Activated CD8-positive, alpha-beta T cell treated with anti-CD3 and anti-CD28 coated beads for 36 hours (primary cell): ENCODE data around the gene XPC. TPM values are rescaled to one million over a fixed set of nuclear protein-coding genes. Genes with fewer than 3 reads are reported as not detected.

Experiments
- ATAC-seq: fragments of 200-7000 bp; cut with Tn5 transposase; one replicate; pipeline ENCODE4 v1.10.0; 2021; ENCODE audit warnings: mild to moderate bottlenecking, moderate library complexity
- CTCF ChIA-PET: fragments of 350-600 bp; sonication (Branson Sonifier 250); formaldehyde crosslinking; loops from one replicate; lab custom pipeline; 2021; ENCODE audit warnings: antibody characterized with exemption; lab: Charles Lee
- POLR2A ChIA-PET: fragments of 350-600 bp; sonication (Branson Sonifier 250); formaldehyde crosslinking; loops from one replicate; lab custom pipeline; 2021; ENCODE audit warnings: antibody characterized with exemption; lab: Charles Lee
- DNase-seq: peaks from one replicate; pipeline ENCODE4 v3.0.0-alpha.2; 2020
- H3K27ac Mint-ChIP-seq: one replicate; pipeline ENCODE4 v1.8.0; 2021; ENCODE audit warnings: mild to moderate bottlenecking, mixed read lengths
- H3K27me3 Mint-ChIP-seq: one replicate; pipeline ENCODE4 v1.8.0; 2021; ENCODE audit warnings: mixed read lengths
- H3K36me3 Mint-ChIP-seq: one replicate; pipeline ENCODE4 v1.8.0; 2021; ENCODE audit warnings: low read depth, mixed read lengths
- H3K4me1 Mint-ChIP-seq: one replicate; pipeline ENCODE4 v1.8.0; 2021; ENCODE audit warnings: low read depth, mixed read lengths
- H3K4me3 Mint-ChIP-seq: one replicate; pipeline ENCODE4 v1.8.0; 2021; ENCODE audit warnings: mild to moderate bottlenecking, moderate library complexity, mixed read lengths
- H3K9me3 Mint-ChIP-seq: one replicate; pipeline ENCODE4 v1.8.0; 2021; ENCODE audit warnings: mixed read lengths
- CTCF ChIP-seq: fragments of 200-600 bp; IDR thresholded peaks from one replicate; pipeline ENCODE4 v1.8.0; 2022; ENCODE audit warnings: antibody characterized with exemption, mild to moderate bottlenecking
- intact Hi-C: fragments of 100-400 bp; cut with micrococcal nuclease; formaldehyde crosslinking; loops from one replicate; pipeline ENCODE4 v1.10.0; 2022
- total RNA-seq, 2 experiments: library from RNA; stranded (reverse); gene quantifications; one replicate each; pipeline ENCODE4 v1.2.3, GENCODE V29; 2021

Gene XPC
- total RNA-seq, 2 experiments from 2014 or later = 23.5 to 24.8 TPM

DNA sequence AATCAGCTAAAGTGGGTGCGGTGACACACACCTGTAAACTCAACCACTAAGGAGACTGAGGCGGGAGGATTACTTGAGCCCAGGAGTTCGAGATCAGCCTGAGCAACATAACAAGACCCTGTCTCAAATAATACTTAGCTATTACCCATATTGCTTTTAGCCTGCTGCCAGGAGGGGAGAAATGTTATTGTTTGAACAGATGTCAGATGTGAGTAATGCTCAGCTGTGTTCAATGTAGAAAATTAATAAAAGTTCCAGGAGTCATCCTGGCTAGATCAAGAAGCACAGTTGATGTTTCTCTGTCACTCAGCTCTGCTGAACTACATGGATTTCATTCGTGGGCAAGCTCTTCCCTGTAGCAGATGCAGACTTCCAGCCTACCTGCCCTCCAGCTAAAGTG is 22.4 kb upstream of the XPC start:
- Mint-ChIP-seq H3K9me3 (no peaks in the 10 kb centered on the region), H3K4me3 (no peak overlapping the region), H3K4me1 (no peaks in the 10 kb centered on the region), H3K27me3 (no peaks in the 10 kb centered on the region), H3K27ac (no peak overlapping the region), H3K36me3 (peaks cover 18% of the 10 kb centered on the region)
- ATAC-seq (no peak), DNase-seq (no peak)
- intact Hi-C loops = no loop called here
- ChIA-PET POLR2A (interaction anchor here (0.9 kb wide), 2 partner anchors 22 to 304 kb away, joined by 3 read pairs; partner anchors contain the start of gene LSM3), CTCF (interaction anchor here (0.9 to 4.7 kb wide), 6 partner anchors 10 to 544 kb away, joined by 3 to 33 read pairs (median 5); partner anchors contain the start of genes CHCHD4 and TMEM43)
- TF ChIP-seq CTCF = no peak

DNA sequence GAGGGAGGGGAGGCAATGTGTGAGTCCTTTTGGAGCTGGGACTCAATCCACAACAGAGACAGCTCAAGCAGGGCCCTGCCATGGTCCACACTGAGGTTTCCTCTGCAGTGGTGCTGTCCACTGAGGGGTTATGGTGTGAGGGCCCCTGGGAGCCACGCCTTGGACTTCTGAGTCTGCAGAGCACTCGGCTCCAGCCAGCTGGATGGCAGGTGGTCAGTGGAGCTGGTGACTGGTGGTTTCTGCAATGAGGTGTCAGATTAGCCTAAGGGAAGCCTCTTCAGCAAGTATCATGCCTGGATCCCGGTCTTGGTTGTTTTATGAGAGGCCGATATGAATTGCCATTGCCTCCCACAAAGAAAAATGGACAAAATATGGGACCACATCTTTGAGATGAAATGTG is 21.9 kb upstream of the XPC start:
- POLR2A ChIA-PET = interaction anchor here (0.9 kb wide), 2 partner anchors 21 to 304 kb away, joined by 3 read pairs; partner anchors contain the start of gene LSM3
- intact Hi-C loops = no loop called here
- CTCF ChIA-PET = interaction anchor here (0.9 to 4.7 kb wide), 4 partner anchors 11 to 268 kb away, joined by 3 to 33 read pairs (median 8); partner anchors contain the start of genes CHCHD4 and TMEM43
- Mint-ChIP-seq H3K27ac (no peak overlapping the region), H3K4me3 (no peak overlapping the region), H3K4me1 (no peaks in the 10 kb centered on the region), H3K27me3 (no peaks in the 10 kb centered on the region), H3K36me3 (peaks cover 18% of the 10 kb centered on the region), H3K9me3 (no peaks in the 10 kb centered on the region)
- no peak for DNase-seq
- ATAC-seq = no peak
- no peak for TF ChIP-seq CTCF

DNA sequence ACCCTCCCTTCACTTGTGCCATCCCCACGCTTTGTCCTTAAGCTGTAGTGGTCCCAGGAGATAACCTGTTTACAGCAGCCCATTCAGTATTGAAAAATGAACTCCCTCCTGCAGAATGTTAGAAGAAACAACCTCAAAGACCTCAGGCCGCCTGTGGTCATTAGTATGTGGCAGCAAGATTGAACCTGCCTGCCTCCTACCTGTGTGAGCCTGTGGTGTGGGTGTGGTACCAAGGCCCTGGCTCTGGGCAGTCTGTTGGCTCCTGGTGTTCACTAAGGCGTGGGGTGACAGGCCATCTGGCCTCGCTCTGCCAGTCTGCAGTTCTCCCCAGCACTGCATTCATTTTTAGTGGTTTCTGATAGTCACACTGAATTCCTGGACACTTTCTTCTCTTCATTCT is 21.2 kb upstream of the XPC start:
- H3K9me3 Mint-ChIP-seq = no peaks in the 10 kb centered on the region
- no peak for ATAC-seq
- H3K36me3 Mint-ChIP-seq = peaks cover 22% of the 10 kb centered on the region
- intact Hi-C loops = no loop called here
- H3K27ac Mint-ChIP-seq = no peak overlapping the region
- TF ChIP-seq CTCF = no peak
- DNase-seq = no peak
- no peaks in the 10 kb centered on the region for H3K27me3 Mint-ChIP-seq
- POLR2A ChIA-PET = no interaction called here
- CTCF ChIA-PET = interaction anchor here (0.6 kb wide), 1 partner anchor 15 kb away, joined by 3 read pairs; no protein-coding TSS in a partner anchor
- no peak overlapping the region for H3K4me3 Mint-ChIP-seq
- no peaks in the 10 kb centered on the region for H3K4me1 Mint-ChIP-seq

GRCh38 chr3:14194865-14195264 is 16.5 kb upstream of the XPC start:
- H3K27ac Mint-ChIP-seq = no peak overlapping the region
- intact Hi-C loops = no loop called here
- CTCF ChIA-PET = interaction anchor here (1.3 kb wide), 1 partner anchor 9 kb away, joined by 8 read pairs; no protein-coding TSS in a partner anchor
- H3K9me3 Mint-ChIP-seq = no peaks in the 10 kb centered on the region
- POLR2A ChIA-PET = no interaction called here
- H3K36me3 Mint-ChIP-seq = peaks cover 42% of the 10 kb centered on the region
- no peak for TF ChIP-seq CTCF
- H3K4me1 Mint-ChIP-seq = peaks cover 34% of the 10 kb centered on the region
- H3K4me3 Mint-ChIP-seq = no peak overlapping the region
- no peaks in the 10 kb centered on the region for H3K27me3 Mint-ChIP-seq
- no peak for DNase-seq
- ATAC-seq = no peak

- TF ChIP-seq CTCF = no peak
- Mint-ChIP-seq H3K4me1 (peaks cover 62% of the 10 kb centered on the region), H3K27ac (peak overlapping the region; percentile 13), H3K9me3 (no peaks in the 10 kb centered on the region), H3K27me3 (no peaks in the 10 kb centered on the region), H3K36me3 (peaks cover 63% of the 10 kb centered on the region), H3K4me3 (no peak overlapping the region)
- ChIA-PET CTCF (interaction anchor here (1.9 to 4.7 kb wide), 2 partner anchors 10 to 16 kb away, joined by 7 to 26 read pairs; partner anchors contain the start of genes LSM3 and XPC), POLR2A (interaction anchor here (0.8 kb wide), 1 partner anchor 9 kb away, joined by 3 read pairs; the partner anchor contains the start of gene LSM3)
- DNase-seq (no peak), ATAC-seq (peak; percentile 73)
- intact Hi-C loops = no loop called here
Observed at GRCh38 chr3:14188041-14188754, 9.8 kb upstream of the XPC start.
